ENCODE measurements around the gene HOXC9. TPM values are rescaled to one million over a fixed set of nuclear protein-coding genes. Genes with fewer than 3 reads are reported as not detected.

The HOXC9 gene
- total RNA-seq, 1 donor from 2014 or later, result not detected

DNA sequence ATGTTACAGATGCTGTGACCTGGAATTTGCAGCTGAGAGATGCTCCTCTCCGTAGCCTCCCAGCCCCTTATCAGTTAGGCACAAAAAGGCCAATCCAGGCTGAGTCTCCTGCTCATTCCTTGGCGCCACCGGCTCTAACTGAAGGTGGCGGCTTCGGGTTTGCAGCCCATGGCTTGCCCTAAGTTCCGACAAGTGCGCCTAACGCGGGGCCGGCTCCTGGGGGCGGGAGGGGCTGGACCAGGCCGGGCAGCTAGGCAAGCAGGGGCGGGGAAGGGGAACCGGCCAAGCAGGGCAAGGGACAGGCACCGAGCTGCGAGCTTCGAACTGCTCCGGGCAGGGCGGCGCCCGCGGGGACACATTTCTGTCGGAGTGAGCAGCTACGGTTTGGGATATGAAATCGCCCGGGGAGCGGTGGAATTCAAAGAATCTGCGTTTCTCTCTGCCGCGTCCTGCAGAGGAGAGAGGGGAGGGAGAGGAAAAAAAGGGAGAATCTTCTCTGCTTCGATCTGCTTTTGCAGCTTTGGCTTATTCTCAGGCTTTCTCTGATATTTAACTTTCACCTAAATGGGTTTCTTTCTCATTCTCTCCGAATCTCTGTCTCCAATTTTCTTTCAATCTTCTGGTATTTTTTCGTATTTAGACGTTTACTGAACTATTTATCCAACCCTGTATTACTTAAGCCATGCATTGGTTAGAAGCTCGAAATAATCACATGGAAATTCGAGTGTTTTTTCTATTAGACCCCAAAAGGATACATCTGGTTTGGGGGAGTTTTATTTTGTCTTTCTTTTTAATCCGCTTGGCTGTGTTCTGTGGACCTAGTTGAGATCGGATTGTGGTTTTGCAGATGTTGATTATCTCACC lies 46.9 kb upstream of the HOXC9 start:
- intact Hi-C loops (cut with micrococcal nuclease), result no loop called here
- H3K27ac ChIP-seq (replicated peaks), result no peak overlapping the region
- H3K9me3 ChIP-seq (replicated peaks), result no peaks in the 10 kb centered on the region
- H3K4me1 ChIP-seq, result peaks cover 12% of the 10 kb centered on the region
- TF ChIP-seq, protein P1, sequence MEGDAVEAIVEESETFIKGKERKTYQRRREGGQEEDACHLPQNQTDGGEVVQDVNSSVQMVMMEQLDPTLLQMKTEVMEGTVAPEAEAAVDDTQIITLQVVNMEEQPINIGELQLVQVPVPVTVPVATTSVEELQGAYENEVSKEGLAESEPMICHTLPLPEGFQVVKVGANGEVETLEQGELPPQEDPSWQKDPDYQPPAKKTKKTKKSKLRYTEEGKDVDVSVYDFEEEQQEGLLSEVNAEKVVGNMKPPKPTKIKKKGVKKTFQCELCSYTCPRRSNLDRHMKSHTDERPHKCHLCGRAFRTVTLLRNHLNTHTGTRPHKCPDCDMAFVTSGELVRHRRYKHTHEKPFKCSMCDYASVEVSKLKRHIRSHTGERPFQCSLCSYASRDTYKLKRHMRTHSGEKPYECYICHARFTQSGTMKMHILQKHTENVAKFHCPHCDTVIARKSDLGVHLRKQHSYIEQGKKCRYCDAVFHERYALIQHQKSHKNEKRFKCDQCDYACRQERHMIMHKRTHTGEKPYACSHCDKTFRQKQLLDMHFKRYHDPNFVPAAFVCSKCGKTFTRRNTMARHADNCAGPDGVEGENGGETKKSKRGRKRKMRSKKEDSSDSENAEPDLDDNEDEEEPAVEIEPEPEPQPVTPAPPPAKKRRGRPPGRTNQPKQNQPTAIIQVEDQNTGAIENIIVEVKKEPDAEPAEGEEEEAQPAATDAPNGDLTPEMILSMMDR (IDR thresholded peaks at IDR 0.05; ENCODE audit: borderline replicate concordance), result no peak
- peaks cover 100% of the 10 kb centered on the region for H3K27me3 ChIP-seq (ENCODE audit: low read depth)
- DNase-seq, result no peak
- no peaks in the 10 kb centered on the region for H3K36me3 ChIP-seq
- H3K4me3 ChIP-seq, result no peak overlapping the region

DNA sequence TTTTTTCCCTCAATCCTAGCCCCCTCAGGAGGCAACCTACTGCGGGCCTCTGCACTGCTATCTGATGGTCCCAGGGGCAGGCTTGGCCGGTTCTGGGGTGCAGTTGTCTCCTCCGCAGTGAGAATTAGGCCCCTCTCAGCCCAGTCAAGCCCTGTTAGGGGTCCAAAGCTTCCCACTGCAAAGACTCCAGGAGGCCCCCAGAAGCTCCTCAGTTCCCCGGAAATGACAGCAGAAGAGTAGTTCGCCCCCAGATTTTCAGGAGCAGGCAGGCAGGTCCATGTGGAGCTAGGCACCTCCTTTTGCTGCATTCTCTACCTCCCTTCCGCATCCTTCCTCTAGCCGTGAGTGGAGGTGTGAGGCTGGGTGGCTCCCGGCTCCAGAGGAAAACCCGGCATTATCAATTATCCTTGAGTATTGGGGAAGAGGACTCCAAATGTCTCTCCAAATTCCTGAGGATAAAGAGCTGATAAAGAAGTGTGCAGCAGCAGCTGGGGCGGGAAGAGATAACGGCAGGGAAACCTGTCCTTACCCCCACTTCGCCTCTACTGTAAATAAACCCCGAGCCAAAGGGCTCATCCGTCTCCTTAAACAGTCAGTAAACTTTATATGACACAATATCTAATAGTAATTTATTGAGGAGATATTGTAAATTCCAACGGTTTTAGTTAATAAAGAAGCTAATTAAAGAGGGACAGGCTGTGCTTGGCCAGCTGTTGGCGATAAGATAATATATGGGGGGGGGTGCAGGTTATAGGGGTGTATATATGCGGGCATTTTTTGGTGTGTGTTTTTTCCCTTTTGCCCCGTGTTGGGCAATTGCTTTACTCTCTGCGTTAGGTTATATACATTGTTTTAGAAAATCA lies 45.9 kb upstream of the HOXC9 start:
- Histone ChIP-seq H3K4me1 (peaks cover 12% of the 10 kb centered on the region), H3K4me3 (no peak overlapping the region), H3K9me3 (replicated peaks) (no peaks in the 10 kb centered on the region), H3K27me3 (ENCODE audit: low read depth) (peaks cover 100% of the 10 kb centered on the region), H3K27ac (replicated peaks) (no peak overlapping the region), H3K36me3 (no peaks in the 10 kb centered on the region)
- intact Hi-C loops (cut with micrococcal nuclease), result no loop called here
- no peak for DNase-seq
- TF ChIP-seq, protein P1 (IDR thresholded peaks at IDR 0.05; ENCODE audit: borderline replicate concordance), result no peak

DNA sequence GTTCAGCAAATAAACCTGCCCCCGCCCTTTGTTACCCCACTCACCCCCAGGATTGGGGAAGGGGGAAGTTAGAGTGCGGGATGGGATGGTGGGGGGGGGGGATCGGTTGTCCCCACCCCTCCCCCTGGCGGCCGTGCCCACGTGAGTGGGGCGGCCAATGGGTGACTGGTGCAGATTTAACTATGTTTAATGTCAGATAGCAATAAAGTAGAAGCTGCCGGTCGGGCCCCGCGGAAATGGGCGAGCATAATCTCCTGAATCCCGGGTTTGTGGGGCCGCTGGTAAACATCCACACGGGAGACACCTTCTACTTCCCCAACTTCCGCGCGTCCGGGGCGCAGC lies 45.3 kb upstream of the HOXC9 start, which contains the start of gene HOXC12:
HOXC12 (plus strand) TSS at position 210 of the 342 bp plus-strand sequence; CDS start at position 237, 27 bp downstream.
- Histone ChIP-seq H3K9me3 (replicated peaks) (no peaks in the 10 kb centered on the region), H3K27me3 (ENCODE audit: low read depth) (peaks cover 100% of the 10 kb centered on the region), H3K4me1 (peaks cover 12% of the 10 kb centered on the region), H3K36me3 (no peaks in the 10 kb centered on the region), H3K4me3 (no peak within 1 kb of the TSS), H3K27ac (replicated peaks) (no peak within 1 kb of the TSS)
- no peak for DNase-seq
- TF ChIP-seq, protein P1 (IDR thresholded peaks at IDR 0.05; ENCODE audit: borderline replicate concordance), result no peak
- intact Hi-C loops (cut with micrococcal nuclease), result no loop called here

GRCh38 chr12:53955036-53955775 lies 44.8 kb upstream of the HOXC9 start:
- TF ChIP-seq, protein P1 (IDR thresholded peaks at IDR 0.05; ENCODE audit: borderline replicate concordance), result no peak
- Histone ChIP-seq H3K36me3 (no peaks in the 10 kb centered on the region), H3K4me3 (no peak overlapping the region), H3K4me1 (peaks cover 12% of the 10 kb centered on the region), H3K27ac (replicated peaks) (no peak overlapping the region), H3K27me3 (ENCODE audit: low read depth) (peaks cover 100% of the 10 kb centered on the region), H3K9me3 (replicated peaks) (no peaks in the 10 kb centered on the region)
- intact Hi-C loops (cut with micrococcal nuclease), result no loop called here
- DNase-seq, result no peak

- Histone ChIP-seq H3K27ac (replicated peaks) (no peak overlapping the region), H3K4me1 (peaks cover 15% of the 10 kb centered on the region), H3K4me3 (no peak overlapping the region), H3K36me3 (no peaks in the 10 kb centered on the region), H3K27me3 (ENCODE audit: low read depth) (peaks cover 100% of the 10 kb centered on the region), H3K9me3 (replicated peaks) (no peaks in the 10 kb centered on the region)
- TF ChIP-seq, protein P1 (IDR thresholded peaks at IDR 0.05; ENCODE audit: borderline replicate concordance), result no peak
- DNase-seq, result no peak
- intact Hi-C loops (cut with micrococcal nuclease), result no loop called here
Observed at GRCh38 chr12:53955776-53956250, 44.1 kb upstream of the HOXC9 start.
